CD4-positive, alpha-beta T cell treated with Interleukin-4 for 4 hours (primary cell): Measurements from ENCODE around the gene CBFA2T3.

Source experiments
- DNase-seq: peaks from one replicate; pipeline ENCODE4 v3.0.0-alpha.2; 2020

The CBFA2T3 gene

DNA sequence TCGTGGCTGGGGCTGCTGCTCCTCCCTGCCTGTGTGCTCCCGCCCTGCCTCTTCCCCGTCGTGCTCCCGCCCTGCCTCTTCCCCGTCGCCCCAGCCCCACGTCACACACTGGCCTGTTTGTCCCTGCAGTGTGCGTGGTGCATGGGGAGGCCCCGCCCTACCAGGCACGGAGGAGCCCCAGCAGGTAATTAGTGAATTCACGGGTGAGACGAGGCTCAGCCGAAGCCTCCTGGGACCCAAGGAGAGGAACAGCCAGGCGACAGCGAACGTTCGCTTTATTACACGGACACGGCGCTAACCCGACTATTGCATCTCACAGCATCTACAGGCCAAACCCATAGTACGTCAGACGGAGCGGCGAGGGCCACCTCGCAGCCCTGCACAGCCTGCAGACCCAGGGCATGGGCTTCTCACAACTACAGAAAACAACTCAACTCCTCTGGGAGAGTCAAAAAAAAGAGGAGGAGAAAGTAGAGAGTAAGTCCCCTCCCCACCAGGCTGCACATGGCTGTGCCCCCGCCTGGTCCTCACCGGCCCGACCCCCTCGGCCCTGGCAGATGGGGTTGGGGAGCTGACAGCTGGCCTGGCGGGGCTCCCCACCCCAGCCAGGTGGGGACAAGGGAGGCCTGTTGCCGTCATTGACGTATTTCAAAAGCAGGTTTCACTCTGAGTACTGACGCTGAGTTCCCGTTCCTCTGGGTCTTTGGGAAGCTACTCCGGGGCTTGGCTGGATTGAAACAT, 106.2 kb downstream of the CBFA2T3 start:
- DNase-seq = no peak

DNA sequence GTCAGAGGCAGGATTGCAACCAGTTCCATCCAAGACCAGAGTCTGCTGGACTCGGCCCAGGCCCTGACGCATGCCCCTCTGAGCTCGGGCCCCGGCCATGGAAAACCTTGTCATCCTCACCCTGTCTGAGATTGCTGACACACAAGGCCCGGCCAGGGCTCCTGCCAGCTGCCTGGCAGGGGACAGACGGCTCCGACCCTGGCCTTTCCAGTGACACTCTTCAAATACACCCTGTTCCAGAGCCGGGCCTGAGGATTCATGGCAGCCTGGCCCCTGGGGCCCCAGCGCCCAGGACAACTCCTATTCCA, 107.4 kb downstream of the CBFA2T3 start:
- DNase-seq = no peak

DNA sequence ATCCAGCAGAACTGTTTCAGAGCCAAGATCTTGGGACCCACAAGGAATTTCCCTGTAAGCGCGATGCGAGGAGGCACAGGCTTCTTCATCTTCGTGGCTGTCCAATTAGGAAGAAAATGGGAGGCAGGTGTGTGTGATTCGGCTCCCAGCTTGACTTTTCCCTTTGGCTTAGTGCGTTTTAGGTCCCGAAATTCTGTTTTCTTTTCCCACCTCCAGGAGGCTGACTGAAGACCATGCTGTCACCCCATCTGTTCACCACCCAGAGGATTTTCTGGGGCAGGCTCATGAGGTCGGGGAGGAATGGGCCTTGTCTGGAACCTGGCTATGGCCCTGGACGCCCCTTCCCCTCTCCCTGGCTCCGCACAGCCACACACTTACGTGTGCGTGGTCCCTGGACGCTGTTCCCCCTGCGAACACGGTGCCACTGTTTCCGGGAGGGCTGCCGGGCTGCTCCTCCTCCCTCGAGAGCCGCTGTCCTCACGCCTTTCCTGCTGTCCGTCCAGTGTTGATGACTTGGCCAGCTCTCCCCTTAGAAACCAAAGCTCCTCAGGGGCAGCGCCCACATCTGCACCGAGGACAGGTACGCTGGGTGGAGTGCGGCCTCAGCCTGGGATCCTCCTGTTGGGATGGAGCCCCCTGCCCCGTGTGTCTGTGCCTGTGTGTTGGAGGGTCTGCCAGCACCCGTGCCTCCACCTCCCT, 107.9 kb downstream of the CBFA2T3 start:
- no peak for DNase-seq

- DNase-seq = no peak
Measured at GRCh38 chr16:88867581-88868246, 109.3 kb downstream of the CBFA2T3 start.

DNA sequence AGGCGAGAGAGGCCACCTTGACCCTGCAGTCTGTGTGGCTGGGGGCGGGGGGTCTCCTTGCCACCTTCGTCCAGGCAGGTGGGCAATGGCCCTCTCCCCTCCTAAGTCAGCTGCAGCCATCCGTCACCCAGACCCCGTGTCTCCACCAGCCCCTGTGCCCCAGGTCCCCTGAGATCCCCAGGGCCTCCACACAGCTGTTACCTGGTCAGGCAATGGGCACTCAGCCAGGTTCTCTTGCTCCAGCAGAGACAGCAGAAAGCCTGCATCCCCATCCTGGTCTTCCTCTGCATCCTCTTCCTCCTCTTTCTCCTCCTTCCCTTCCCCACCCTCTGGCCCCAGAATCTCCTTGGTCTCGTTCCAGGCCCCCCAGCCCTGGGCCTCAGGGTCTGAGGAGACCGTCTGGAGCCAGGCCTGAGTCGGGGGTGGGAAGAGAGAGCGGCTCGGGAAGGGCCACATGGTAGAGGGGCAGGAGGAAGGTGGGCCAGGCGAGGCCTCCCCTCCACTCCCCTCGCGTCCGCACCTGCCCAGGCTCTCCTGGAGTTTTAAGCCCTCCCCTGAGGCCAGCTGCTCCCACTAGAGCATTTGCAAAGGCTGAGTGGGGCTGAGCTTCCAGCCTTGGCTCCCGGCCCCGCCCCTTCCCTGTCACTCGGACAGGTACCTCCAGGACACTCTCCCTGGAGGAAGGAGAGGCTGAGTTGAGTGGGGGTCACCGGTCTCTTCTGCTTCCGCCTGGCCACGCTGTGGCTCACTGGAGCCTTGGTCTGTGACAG, 110.7 kb downstream of the CBFA2T3 start, which contains the start of gene PABPN1L:
Gene PABPN1L, minus strand, starts transcription at position 510 of the 770 bp plus-strand sequence. Its CDS starts 54 bp downstream, at position 456.
- no peak for DNase-seq

DNA sequence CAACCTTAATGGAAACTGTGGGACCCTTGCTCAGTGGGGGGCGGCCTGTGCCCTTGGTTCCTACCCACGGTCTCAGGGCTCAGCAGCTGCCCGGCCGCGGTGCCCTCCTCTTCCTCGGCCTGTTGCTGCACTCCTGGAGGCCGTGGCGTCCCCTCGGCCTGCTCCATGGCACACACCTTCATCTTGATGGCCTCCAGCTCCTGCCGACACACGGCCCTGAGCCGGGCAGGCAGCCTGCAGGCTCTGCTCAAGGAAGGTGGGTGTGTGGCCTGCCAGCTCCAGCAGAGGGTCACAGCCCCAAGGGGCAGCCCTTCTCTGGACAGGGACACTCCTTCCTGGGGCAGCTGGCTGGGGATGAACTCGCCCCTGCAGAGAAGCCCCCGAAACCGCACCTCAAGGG, 111.3 kb downstream of the CBFA2T3 start:
- DNase-seq = no peak

DNA sequence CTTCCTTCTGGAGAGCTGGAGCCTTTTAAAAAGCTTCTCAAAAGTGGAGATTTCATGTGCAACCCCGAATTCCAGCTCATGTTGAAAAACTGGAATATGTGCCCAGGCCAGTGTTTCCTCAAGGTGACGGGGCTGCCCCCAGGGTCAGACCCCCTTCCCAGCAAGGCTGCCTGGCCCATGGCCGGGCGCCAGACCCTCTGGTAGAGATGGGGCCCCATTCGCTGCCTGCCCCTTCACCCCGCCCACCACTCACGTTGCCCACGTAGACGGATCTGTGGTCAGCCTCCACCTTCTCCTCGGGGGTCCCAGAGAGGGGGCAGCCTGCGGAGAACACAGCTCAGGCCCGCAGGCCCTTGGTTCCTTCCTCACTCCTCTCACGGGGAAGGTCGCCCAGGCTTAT, 111.7 kb downstream of the CBFA2T3 start:
- DNase-seq = no peak

- DNase-seq = no peak
Measured at GRCh38 chr16:88864521-88864920, 112.5 kb downstream of the CBFA2T3 start.

- no peak for DNase-seq
Measured at GRCh38 chr16:88864099-88864498, 112.9 kb downstream of the CBFA2T3 start.

DNA sequence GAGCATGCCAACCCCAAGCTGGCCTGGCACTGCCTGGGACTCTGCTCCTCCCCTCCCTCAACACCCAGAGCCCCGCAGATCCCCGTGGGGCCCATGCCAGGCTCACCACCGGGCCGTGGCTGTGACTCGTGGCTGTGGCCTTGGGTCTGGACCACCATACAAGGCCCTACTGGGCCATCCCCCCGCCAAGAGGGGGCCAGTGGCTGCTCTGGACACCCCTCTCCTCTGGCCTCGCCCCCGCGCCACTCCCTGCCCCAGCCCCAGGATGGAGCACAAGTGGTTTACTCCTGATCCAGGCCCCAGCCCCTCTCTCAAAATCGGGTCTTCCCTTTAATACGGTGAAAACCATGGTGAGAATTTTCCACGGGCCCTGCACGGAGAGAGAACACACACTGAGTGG, 113.6 kb downstream of the CBFA2T3 start:
- DNase-seq = no peak

GRCh38 chr16:88862968-88863367, 114.0 kb downstream of the CBFA2T3 start:
- no peak for DNase-seq

- no peak for DNase-seq
Measured at GRCh38 chr16:88861359-88861758, 115.6 kb downstream of the CBFA2T3 start.

DNA sequence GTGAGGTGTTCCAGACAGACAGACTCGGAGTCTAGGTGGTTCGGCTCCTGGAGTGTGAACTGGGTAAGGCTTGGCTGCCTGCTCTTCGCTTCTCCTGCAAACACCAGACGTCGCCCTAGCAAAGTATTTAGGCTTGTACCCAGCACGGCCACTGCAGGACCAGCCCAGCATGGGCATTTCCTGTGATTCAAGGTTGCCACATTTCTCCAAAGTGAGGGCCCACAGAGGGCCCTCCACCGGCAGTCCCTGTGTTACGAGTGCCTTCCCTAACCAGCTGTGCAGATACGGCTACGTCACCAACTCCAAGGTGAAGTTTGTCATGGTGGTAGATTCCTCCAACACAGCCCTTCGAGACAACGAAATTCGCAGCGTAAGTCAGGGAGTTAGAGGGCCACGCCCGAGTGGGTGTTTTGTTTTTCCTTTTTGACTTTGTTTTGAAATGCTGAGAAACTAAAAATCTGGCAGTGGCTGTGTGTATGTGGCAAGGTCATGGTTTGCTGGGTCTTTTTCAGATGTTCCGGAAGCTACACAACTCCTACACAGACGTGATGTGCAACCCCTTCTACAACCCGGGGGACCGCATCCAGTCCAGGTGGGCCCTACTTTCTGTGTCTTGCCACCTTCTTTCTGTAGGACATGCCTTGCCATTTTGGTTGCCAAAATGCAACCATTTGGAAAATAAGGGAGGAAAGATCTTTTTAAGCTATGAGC, 117.5 kb downstream of the CBFA2T3 start:
- no peak for DNase-seq

GRCh38 chr16:88857728-88858339, 119.2 kb downstream of the CBFA2T3 start:
- peak; percentile 70 for DNase-seq

DNA sequence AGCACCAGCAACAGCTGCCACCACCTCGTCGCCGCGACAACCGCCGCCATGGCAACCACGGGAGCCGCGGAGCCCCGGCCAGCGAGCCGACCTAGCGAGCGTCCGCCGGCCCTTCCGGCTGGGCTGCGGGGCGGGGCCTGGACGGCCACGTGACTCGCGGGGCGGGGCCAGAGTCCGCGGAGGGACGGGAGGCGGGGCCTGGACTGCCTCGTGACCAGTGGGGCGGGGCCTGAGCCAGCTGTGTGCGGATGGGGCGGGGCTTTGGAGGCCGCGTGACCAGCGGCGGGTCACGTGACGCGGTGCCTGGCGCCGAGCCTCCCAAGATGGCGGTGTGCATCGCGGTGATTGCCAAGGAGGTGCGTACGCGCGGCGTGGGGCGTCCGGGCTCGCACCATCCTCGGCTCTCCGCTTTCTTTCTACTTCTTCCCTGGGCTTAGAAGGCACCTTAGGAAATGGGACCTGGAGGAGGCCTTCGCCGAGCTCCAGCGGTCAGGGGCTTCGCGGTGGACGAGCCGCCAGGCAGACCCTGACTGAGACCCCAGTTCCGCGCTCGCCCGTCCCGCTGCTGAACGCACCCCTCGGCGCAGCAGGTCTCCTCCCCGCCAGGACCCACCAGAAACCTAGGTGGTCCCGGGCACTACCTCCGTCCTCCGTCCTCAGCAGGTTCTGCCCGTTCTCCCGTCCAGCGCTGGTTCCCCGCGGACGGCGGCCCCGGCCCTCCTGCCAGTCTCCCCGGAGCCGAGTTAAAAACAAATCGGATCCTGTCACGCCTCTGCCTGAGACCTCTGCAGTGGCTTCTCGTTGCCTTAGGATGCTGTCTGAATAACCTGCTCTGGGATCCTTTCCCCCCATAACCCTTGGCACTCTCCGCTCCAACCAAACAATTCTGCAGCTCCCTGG, 119.9 kb downstream of the CBFA2T3 start, which contains the start of the genes GALNS and TRAPPC2L:
Gene GALNS, minus strand, starts transcription at position 120 of the 900 bp plus-strand sequence. Its CDS starts 70 bp downstream, at position 50.
Gene TRAPPC2L, plus strand, starts transcription at position 300 of the 900 bp plus-strand sequence. Its CDS starts 24 bp downstream, at position 324.
- DNase-seq = peak; percentile 94

DNA sequence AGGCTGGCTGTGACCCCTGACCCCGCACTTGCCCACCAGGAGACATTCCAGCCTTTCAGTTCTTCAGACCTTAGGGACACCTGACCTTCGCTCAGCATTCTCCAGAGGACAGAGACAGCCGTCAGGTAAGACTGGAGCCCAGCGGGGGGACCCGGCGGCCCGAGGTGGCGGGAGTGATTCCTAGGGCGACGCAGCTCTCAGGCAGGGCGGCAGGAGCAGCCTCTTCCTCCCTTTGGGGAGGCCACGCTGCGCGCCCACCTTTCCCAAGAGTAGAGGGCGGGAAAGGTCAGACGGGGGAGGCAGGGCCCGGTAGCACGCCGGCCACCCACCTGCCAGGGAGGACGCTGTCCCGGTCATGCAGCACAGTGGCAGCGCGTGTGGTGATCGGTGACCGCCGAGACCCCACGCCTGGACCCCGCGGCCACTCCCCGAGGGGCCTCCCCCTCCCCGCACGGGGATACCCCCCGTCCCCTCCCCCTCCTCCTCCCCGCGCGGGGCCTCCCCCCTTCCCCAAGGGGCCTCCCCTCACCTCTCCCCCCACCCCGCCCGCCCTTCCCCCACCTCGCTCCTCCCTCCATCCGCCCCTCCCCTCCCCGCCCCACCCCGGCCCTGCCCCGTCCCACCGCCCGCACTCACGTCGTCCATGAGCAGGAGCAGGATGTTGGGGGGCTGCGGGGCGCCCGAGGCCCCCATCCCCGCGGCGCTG, 120.7 kb downstream of the CBFA2T3 start:
- no peak for DNase-seq

GRCh38 chr16:88855736-88856121, 121.3 kb downstream of the CBFA2T3 start:
- DNase-seq = no peak

DNA sequence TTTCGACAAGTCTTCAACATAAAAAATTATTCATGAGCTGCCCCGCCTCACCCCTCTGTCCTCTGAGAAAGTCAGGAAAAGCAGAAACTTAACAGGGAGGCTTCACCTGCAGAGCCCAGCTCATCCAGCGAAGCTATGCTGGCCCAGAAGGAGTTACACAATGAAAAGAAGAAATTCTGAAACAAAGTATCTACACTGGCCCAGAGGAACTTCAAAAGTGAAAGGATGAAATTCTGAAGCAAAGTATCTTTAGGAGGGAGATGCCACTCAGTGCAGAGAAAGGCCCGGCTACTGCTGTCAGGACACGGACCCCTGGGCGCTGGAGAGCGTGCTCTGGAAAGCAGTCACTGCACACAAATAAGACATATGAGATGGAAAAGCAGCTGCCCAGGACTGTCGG, 121.8 kb downstream of the CBFA2T3 start:
- no peak for DNase-seq

DNA sequence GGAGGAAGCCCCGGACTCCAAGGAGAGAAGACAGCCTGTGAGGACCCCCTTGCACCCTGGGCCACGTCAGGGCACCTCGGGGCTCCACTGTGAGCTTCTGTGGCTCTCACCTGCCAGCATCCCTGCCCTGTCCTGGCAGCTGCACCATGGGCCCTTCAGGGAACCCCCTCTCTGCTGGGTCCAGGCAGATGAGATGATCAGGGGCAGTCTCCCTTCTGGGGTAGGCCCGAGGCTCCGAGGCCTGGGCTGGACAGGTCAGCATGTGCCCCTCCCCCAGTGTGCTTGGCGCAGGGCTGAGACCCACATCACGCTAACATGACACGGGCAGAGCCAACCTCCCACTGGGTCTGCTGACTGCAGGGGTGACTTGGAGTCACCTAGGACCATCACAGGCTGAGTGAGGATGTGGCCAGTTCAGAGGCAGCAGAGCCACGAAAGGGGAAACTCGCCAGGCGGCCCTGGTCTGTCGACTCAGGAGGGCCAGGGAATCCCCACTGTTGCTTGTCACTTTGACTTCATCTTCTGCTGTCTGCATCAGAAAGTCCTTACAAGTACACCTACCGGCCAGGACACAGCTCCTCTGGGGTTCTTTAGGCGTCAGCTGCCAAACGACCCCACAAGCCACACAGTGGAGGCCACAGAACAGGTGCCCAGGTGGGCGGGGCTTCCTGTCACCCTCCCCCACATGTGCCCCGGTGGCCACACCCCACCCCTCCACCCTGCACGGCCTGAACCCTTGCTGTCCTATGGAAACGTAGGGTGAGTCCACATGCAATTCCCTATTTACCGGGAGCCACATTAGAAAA, 122.5 kb downstream of the CBFA2T3 start:
- peak; percentile 19 for DNase-seq
